HepG2 (cell line): ENCODE results near the gene PTCRA. TPM values are rescaled to one million over a fixed set of nuclear protein-coding genes. Genes with fewer than 3 reads are reported as not detected.

Source experiments
- AHR ChIP-seq: IDR thresholded peaks from 2 replicates; pipeline ENCODE4 v1.6.1; 2018; ENCODE audit warnings: missing genetic modification reagents, missing compliant biosample characterization
- DNMT3B ChIP-seq: conservative IDR thresholded peaks from 2 replicates; pipeline ENCODE4 v1.6.1; 2016; ENCODE audit warnings: missing biosample characterization, control low read depth
- EZH2 ChIP-seq: conservative IDR thresholded peaks from 2 replicates; pipeline ENCODE4 v1.6.1; 2012; ENCODE audit warnings: mild to moderate bottlenecking, low read depth, low read length, moderate library complexity
- HNRNPUL1 ChIP-seq: fragments of 200-400 bp; formaldehyde crosslinking; IDR thresholded peaks from 2 replicates; pipeline ENCODE4 v1.6.1; 2017; ENCODE audit warnings: low read depth, mild to moderate bottlenecking, low read length, moderate library complexity
- JARID2 ChIP-seq: sonication (generic); formaldehyde crosslinking; IDR thresholded peaks from 2 replicates; pipeline ENCODE4 v1.8.1; 2023; ENCODE audit warnings: missing genetic modification reagents, inconsistent platforms; ENCODE audit not compliant: insufficient replicate concordance
- KLF15 ChIP-seq: sonication (generic); formaldehyde crosslinking; IDR thresholded peaks from 2 replicates; pipeline ENCODE4 v1.8.1; 2023; ENCODE audit warnings: borderline replicate concordance, mild to moderate bottlenecking, inconsistent platforms, missing genetic modification reagents, mixed read lengths
- NPAS2 ChIP-seq: sonication (generic); formaldehyde crosslinking; IDR thresholded peaks from 2 replicates; pipeline ENCODE4 v1.8.0; 2022; ENCODE audit warnings: mild to moderate bottlenecking, missing genetic modification reagents, borderline replicate concordance
- RFXAP ChIP-seq: sonication (generic); formaldehyde crosslinking; IDR thresholded peaks from 2 replicates; pipeline ENCODE4 v1.4.0; 2020; ENCODE audit warnings: missing genetic modification reagents, borderline replicate concordance
- RXRA ChIP-seq: sonication (generic); formaldehyde crosslinking; IDR thresholded peaks from 2 replicates; pipeline ENCODE4 v1.5.1; 2020; ENCODE audit warnings: missing genetic modification reagents
- SMAD1 ChIP-seq: sonication (generic); formaldehyde crosslinking; IDR thresholded peaks from 2 replicates; pipeline ENCODE4 v1.4.0; 2020; ENCODE audit warnings: missing genetic modification reagents, low read depth, mild to moderate bottlenecking, borderline replicate concordance
- ZFP36 ChIP-seq: fragments of 150-350 bp; IDR thresholded peaks from 2 replicates; pipeline ENCODE4 v1.6.1; 2018; ENCODE audit warnings: borderline replicate concordance, low read length, low read depth; ENCODE audit not compliant: partially characterized antibody
- ZNF124 ChIP-seq: sonication (generic); formaldehyde crosslinking; IDR thresholded peaks from 2 replicates; pipeline ENCODE4 v1.4.0; 2020; ENCODE audit warnings: missing genetic modification reagents
- ZNF317 ChIP-seq: sonication (generic); formaldehyde crosslinking; IDR thresholded peaks from 2 replicates; pipeline ENCODE4 v1.5.0; 2020; ENCODE audit warnings: mild to moderate bottlenecking, missing genetic modification reagents
- ZNF510 ChIP-seq: sonication (generic); formaldehyde crosslinking; IDR thresholded peaks from 2 replicates; pipeline ENCODE4 v1.4.0; 2020; ENCODE audit warnings: low read depth, mild to moderate bottlenecking, missing genetic modification reagents
- ZNF547 ChIP-seq: sonication (generic); formaldehyde crosslinking; IDR thresholded peaks from 2 replicates; pipeline ENCODE4 v1.5.1; 2020; ENCODE audit warnings: mild to moderate bottlenecking, missing genetic modification reagents
- ZNF7 ChIP-seq: IDR thresholded peaks from 2 replicates; pipeline ENCODE4 v1.6.1; 2016; ENCODE audit warnings: missing biosample characterization, missing genetic modification reagents
- ZNF777 ChIP-seq: sonication (generic); formaldehyde crosslinking; IDR thresholded peaks from 2 replicates; pipeline ENCODE4 v1.4.0; 2020; ENCODE audit warnings: missing genetic modification reagents
- polyA plus RNA-seq, 8 experiments: library from polyadenylated mRNA; depleted of rRNA in 3 of 8; stranded (reverse) in 7 of 8; unstranded in 1 of 8; fragments of >200 nt; fragmentation: Illumina TruSeq in 4 of 8; extraction: Trizol in 4 of 8; gene quantifications; 2 replicates each; pipeline versions ENCODE4 v1.2.1 to v1.2.3, GENCODE V29; 2011 to 2016; ENCODE audit warnings: low read depth in 4 of 8, missing spikeins in 1 of 8, mixed read lengths in 1 of 8; ENCODE audit not compliant: insufficient read depth in 1 of 8
- total RNA-seq, 5 experiments: library from RNA; depleted of rRNA; stranded (reverse); fragments of >200 nt; fragmentation: Illumina TruSeq; extraction: Trizol; gene quantifications; 2 replicates each; pipeline ENCODE4 v1.2.3, GENCODE V29; 2016; ENCODE audit warnings: low read depth in 1 of 5
- TF ChIP-seq, protein P1 (sequence below): sonication (generic); IDR thresholded peaks from 2 replicates; pipeline ENCODE4 v1.6.1; 2016; ENCODE audit warnings: low read depth, borderline replicate concordance
- TF ChIP-seq, protein P2 (sequence below): sonication (generic); formaldehyde crosslinking; IDR thresholded peaks from 2 replicates; pipeline ENCODE4 v1.5.1; 2020; ENCODE audit warnings: mild to moderate bottlenecking, missing genetic modification reagents
- TF ChIP-seq, protein P3 (sequence below): IDR thresholded peaks from 2 replicates; pipeline ENCODE4 v1.6.1; 2016; ENCODE audit warnings: mild to moderate bottlenecking, missing biosample characterization, missing genetic modification reagents
- TF ChIP-seq, protein P4 (sequence below): sonication (generic); formaldehyde crosslinking; IDR thresholded peaks from 2 replicates; pipeline ENCODE4 v1.8.0; 2022; ENCODE audit warnings: mild to moderate bottlenecking, missing genetic modification reagents
- TF ChIP-seq, protein P5 (sequence below): sonication (generic); formaldehyde crosslinking; IDR thresholded peaks from 2 replicates; pipeline ENCODE4 v1.5.0; 2020; ENCODE audit warnings: missing genetic modification reagents, mild to moderate bottlenecking, borderline replicate concordance

The PTCRA gene
- total and polyA plus RNA-seq, 2 of the 13 experiments (the other 11 are each of a cell fraction or from before 2014, with no cell fraction given) = not detected

DNA sequence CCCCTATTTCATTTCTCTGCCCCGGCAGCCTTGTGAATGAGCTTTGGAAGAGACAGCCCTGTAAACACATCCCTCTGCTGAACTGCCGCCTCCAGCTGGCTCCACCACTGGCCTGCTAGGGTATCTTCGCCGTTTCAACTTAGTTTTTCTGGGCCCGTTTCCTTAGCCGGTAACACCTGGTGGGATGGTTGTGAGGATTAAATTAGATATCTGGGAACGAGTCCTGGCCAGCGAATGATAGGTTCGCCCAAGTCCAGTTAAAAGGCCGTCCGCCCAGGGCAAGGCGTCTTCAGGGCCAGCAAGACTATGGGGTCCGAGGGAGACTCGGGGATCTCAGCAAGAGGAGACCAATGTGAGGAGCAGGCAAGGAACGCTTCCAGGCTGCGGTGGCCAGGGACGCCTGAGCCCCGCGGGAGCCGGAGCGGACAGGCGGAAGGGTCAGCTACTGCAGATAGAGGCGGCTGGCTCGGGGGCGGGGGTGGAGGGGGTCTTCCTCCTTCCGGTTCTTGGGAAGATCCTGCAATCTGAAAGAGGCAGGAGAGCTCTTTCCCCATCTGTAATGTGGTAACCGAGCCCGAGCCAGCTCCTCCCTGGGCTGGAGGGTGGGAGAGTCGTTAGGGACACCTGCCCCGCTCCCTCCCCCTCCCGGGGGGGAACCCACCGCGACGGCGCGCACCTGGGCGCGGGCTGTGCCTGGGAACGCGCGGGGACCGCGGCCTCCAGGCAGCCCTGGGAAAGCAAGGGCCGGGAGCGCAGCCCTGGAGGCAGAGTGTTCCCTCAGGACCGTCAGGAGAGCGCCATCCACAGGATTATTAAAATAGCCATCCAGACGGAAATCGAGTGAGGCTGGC, 4.5 kb upstream of the PTCRA start (continued):
- TF ChIP-seq, protein P1, sequence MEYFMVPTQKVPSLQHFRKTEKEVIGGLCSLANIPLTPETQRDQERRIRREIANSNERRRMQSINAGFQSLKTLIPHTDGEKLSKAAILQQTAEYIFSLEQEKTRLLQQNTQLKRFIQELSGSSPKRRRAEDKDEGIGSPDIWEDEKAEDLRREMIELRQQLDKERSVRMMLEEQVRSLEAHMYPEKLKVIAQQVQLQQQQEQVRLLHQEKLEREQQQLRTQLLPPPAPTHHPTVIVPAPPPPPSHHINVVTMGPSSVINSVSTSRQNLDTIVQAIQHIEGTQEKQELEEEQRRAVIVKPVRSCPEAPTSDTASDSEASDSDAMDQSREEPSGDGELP = peak; percentile 70; the same call in 1 of the 2 replicates
- no peak for TF ChIP-seq ZFP36
- no peak for TF ChIP-seq ZNF510 (CRISPR knock-in tag)
- peak; percentile 71; the same call in 1 of the 2 replicates for TF ChIP-seq SMAD1 (CRISPR knock-in tag)
- no peak for TF ChIP-seq EZH2
- TF ChIP-seq, protein P2, sequence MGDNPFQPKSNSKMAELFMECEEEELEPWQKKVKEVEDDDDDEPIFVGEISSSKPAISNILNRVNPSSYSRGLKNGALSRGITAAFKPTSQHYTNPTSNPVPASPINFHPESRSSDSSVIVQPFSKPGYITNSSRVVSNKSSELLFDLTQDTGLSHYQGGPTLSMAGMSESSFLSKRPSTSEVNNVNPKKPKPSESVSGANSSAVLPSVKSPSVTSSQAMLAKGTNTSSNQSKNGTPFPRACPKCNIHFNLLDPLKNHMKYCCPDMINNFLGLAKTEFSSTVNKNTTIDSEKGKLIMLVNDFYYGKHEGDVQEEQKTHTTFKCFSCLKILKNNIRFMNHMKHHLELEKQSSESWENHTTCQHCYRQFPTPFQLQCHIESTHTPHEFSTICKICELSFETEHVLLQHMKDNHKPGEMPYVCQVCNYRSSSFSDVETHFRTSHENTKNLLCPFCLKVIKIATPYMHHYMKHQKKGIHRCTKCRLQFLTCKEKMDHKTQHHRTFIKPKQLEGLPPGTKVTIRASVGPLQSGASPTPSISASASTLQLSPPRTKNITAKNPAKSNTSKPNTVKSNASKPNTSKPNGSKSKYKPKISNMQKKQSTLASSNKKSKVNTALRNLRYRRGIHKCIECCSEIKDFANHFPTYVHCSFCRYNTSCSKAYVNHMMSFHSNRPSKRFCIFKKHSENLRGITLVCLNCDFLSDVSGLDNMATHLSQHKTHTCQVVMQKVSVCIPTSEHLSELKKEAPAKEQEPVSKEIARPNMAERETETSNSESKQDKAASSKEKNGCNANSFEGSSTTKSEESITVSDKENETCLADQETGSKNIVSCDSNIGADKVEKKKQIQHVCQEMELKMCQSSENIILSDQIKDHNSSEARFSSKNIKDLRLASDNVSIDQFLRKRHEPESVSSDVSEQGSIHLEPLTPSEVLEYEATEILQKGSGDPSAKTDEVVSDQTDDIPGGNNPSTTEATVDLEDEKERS (CRISPR knock-in tag) = 0 out of 2 replicates have a peak, but pooled peaks have one; percentile 60
- TF ChIP-seq, protein P3, sequence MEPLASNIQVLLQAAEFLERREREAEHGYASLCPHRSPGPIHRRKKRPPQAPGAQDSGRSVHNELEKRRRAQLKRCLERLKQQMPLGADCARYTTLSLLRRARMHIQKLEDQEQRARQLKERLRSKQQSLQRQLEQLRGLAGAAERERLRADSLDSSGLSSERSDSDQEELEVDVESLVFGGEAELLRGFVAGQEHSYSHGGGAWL (CRISPR knock-in tag) = 0 out of 2 replicates have a peak, but pooled peaks have one; percentile 41
- TF ChIP-seq ZNF317 (CRISPR knock-in tag) = 0 out of 2 replicates have a peak, but pooled peaks have one; percentile 21
- TF ChIP-seq ZNF777 (CRISPR knock-in tag) = peak; percentile 94
- no peak for TF ChIP-seq JARID2 (CRISPR knock-in tag)
- TF ChIP-seq ZNF124 (CRISPR knock-in tag) = no peak
- TF ChIP-seq NPAS2 (CRISPR knock-in tag) = no peak
- peak; percentile 59; the same call in 1 of the 2 replicates for TF ChIP-seq ZNF547
- 0 out of 2 replicates have a peak, but pooled peaks have one; percentile 19 for TF ChIP-seq KLF15 (CRISPR knock-in tag)
- TF ChIP-seq, protein P4, sequence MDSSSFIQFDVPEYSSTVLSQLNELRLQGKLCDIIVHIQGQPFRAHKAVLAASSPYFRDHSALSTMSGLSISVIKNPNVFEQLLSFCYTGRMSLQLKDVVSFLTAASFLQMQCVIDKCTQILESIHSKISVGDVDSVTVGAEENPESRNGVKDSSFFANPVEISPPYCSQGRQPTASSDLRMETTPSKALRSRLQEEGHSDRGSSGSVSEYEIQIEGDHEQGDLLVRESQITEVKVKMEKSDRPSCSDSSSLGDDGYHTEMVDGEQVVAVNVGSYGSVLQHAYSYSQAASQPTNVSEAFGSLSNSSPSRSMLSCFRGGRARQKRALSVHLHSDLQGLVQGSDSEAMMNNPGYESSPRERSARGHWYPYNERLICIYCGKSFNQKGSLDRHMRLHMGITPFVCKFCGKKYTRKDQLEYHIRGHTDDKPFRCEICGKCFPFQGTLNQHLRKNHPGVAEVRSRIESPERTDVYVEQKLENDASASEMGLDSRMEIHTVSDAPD (CRISPR knock-in tag) = no peak
- no peak for TF ChIP-seq RXRA (CRISPR knock-in tag)
- no peak for TF ChIP-seq HNRNPUL1
- no peak for TF ChIP-seq AHR (CRISPR knock-in tag)
- 0 out of 2 replicates have a peak, but pooled peaks have one; percentile 17 for TF ChIP-seq RFXAP (CRISPR knock-in tag)
- no peak for TF ChIP-seq DNMT3B (CRISPR knock-in tag)
- TF ChIP-seq ZNF7 (CRISPR knock-in tag) = no peak
- TF ChIP-seq, protein P5, sequence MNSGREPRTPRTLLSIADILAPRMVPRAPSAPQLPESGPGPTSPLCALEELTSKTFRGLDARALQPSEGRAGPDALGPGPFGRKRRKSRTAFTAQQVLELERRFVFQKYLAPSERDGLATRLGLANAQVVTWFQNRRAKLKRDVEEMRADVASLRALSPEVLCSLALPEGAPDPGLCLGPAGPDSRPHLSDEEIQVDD (CRISPR knock-in tag) = 0 out of 2 replicates have a peak, but pooled peaks have one; percentile 59
